Measurements from ENCODE around the gene DCP2.
"Not testable (repeated sequence)": the region's sequence is repeated elsewhere in the genome, so short reads cannot be mapped to it uniquely, and the experiment has no call there.

- TF ChIP-seq, protein P1, sequence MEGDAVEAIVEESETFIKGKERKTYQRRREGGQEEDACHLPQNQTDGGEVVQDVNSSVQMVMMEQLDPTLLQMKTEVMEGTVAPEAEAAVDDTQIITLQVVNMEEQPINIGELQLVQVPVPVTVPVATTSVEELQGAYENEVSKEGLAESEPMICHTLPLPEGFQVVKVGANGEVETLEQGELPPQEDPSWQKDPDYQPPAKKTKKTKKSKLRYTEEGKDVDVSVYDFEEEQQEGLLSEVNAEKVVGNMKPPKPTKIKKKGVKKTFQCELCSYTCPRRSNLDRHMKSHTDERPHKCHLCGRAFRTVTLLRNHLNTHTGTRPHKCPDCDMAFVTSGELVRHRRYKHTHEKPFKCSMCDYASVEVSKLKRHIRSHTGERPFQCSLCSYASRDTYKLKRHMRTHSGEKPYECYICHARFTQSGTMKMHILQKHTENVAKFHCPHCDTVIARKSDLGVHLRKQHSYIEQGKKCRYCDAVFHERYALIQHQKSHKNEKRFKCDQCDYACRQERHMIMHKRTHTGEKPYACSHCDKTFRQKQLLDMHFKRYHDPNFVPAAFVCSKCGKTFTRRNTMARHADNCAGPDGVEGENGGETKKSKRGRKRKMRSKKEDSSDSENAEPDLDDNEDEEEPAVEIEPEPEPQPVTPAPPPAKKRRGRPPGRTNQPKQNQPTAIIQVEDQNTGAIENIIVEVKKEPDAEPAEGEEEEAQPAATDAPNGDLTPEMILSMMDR (IDR thresholded peaks at IDR 0.05): not testable (repeated sequence)
- TF ChIP-seq POLR2AphosphoS5 (IDR thresholded peaks at IDR 0.05; ENCODE audit: insufficient read depth in 1 of 2, low read depth in 1 of 2): not testable (repeated sequence)
Observed at GRCh38 chr5:112959872-112960271, 16.7 kb upstream of the DCP2 start.

Data from vagina (tissue), 2 donors.